Measurements from ENCODE around the gene TYK2.

TYK2 gene

DNA sequence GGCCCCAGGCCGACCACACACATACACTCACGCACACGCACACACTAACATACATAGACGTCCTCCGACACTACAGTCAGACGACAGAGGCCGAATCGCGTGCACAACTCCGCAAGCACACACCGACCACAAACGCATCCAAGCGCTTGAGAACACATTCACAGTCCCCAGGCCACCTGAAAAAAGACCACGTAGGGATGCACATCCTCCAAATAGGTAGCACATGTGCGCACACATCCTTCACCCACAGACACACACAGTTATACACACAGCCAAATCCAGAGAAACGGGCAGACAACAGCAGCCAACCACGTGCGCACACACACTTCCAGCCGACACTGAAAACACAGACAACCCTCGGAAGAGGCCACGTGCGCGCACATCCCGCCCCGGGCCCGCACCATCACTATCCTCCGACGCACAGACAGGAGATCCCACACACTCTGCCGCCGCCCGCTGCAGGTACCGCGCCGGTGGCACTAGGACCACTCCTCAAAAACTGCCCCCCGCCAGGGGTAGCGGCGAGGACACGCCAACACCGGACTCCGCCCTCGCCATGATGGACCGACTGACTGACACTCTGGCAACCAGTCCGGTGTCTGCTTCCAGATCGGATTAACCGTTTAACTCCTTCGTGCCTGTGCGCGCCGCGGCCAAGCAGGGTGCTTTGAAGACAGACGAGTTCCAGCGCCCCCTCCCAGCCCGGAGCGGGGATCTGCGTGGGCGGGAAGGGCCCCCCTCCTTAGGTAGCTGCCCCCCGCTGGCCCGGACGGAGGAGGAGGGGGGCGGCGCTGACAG, 39.5 kb upstream of the TYK2 start:
- Histone ChIP-seq H3K4me3 (ENCODE audit: low read length) (peak overlapping the region; percentile 63), H3K9ac (ENCODE audit: low read length) (no peak overlapping the region; the same call in 1 of the 2 replicates), H3K27me3 (ENCODE audit: low read depth, low read length) (peaks cover 56% of the 10 kb centered on the region), H2AFZ (ENCODE audit: low read depth, low read length) (no peak overlapping the region), H3K9me3 (ENCODE audit: insufficient read depth, low read length) (no peaks in the 10 kb centered on the region), H4K20me1 (ENCODE audit: insufficient read depth, low read length) (no peaks in the 10 kb centered on the region), H3K4me1 (ENCODE audit: low read length) (peaks cover 37% of the 10 kb centered on the region), H3K79me2 (ENCODE audit: low read length) (no peaks in the 10 kb centered on the region), H3K27ac (ENCODE audit: low read length) (no peak overlapping the region), H3K36me3 (replicated peaks; ENCODE audit: low read depth, low read length) (no peaks in the 10 kb centered on the region), H3K4me2 (ENCODE audit: low read length) (peak overlapping the region; percentile 59)
- TF ChIP-seq CTCF (IDR thresholded peaks at IDR 0.05; ENCODE audit: low read depth, low read length) (no peak), EZH2phosphoT487 (IDR thresholded peaks at IDR 0.05; ENCODE audit: low read depth) (0 out of 2 replicates have a peak, but pooled peaks have one; percentile 31)

DNA sequence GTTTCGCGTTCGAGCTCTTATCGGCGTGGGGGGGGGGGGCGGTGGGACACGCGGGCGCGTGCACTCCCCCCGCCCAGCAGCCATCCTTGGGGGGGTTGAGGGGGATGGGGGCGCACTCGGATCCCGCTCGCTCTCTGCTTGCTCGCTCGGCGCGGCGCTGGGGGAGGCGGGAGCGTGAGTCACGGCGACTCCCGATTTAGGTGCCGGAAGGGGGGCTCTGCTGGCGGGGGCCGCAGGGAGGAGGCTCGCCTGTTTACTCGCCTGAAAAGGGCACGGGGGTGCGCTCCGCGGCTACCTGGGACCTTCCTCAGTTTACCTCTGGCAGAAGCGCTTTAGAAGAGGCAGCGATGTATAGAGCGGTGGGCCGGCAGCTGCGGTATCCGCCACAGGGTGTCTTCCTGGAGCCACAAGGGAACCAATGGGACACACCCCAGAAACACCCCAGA, 38.9 kb upstream of the TYK2 start:
- Histone ChIP-seq H3K9me3 (ENCODE audit: insufficient read depth, low read length) (no peaks in the 10 kb centered on the region), H3K4me1 (ENCODE audit: low read length) (peaks cover 34% of the 10 kb centered on the region), H3K9ac (ENCODE audit: low read length) (peak overlapping the region; percentile 12; the same call in 1 of the 2 replicates), H3K4me3 (ENCODE audit: low read length) (peak overlapping the region; percentile 63), H3K27ac (ENCODE audit: low read length) (no peak overlapping the region), H2AFZ (ENCODE audit: low read depth, low read length) (no peak overlapping the region), H4K20me1 (ENCODE audit: insufficient read depth, low read length) (no peaks in the 10 kb centered on the region), H3K79me2 (ENCODE audit: low read length) (no peaks in the 10 kb centered on the region), H3K4me2 (ENCODE audit: low read length) (peak overlapping the region; percentile 59), H3K27me3 (ENCODE audit: low read depth, low read length) (peaks cover 56% of the 10 kb centered on the region), H3K36me3 (replicated peaks; ENCODE audit: low read depth, low read length) (no peaks in the 10 kb centered on the region)
- TF ChIP-seq EZH2phosphoT487 (IDR thresholded peaks at IDR 0.05; ENCODE audit: low read depth) (no peak), CTCF (IDR thresholded peaks at IDR 0.05; ENCODE audit: low read depth, low read length) (no peak)

DNA sequence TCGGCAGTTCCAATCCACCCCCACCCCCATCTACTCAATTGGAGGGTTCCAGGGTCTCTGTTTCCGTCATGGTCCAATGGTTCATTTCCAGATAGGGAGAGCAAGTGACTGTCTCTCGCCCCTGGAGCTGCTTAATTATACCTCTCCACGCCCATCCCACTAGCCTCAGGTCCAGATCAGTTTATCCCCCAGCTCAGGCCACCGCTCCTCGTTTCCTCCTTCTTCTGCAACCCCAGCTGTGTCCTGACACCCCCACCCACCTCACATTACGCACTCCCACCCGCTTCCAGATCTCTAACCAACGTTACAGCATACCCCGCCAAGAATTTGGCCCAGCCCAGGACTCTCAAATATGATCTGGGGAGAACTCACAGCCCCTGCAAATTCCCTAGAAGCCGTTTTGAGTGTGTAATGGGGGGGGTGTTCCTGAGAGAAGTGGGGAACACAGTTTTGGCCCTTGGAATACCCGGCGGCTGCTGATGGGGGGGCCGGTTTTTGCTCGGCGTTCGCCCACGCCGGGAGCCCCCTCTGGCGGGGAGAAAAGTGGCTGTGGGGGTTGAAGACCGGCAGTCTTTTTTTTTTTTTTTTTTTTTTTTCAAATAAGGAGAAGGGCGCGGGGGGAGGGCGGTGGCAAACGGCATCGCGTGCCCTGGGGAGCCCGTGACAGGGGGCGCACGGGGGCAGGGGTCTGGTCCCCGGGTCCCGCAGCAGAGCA, 38.3 kb upstream of the TYK2 start:
- no peaks in the 10 kb centered on the region for H3K9me3 ChIP-seq (ENCODE audit: insufficient read depth, low read length)
- H3K4me3 ChIP-seq (ENCODE audit: low read length), result peak overlapping the region; percentile 63
- no peak overlapping the region for H2AFZ ChIP-seq (ENCODE audit: low read depth, low read length)
- no peaks in the 10 kb centered on the region for H3K79me2 ChIP-seq (ENCODE audit: low read length)
- TF ChIP-seq CTCF (IDR thresholded peaks at IDR 0.05; ENCODE audit: low read depth, low read length) (peak; percentile 16; the same call in 1 of the 2 replicates), EZH2phosphoT487 (IDR thresholded peaks at IDR 0.05; ENCODE audit: low read depth) (no peak)
- no peaks in the 10 kb centered on the region for H4K20me1 ChIP-seq (ENCODE audit: insufficient read depth, low read length)
- H3K4me2 ChIP-seq (ENCODE audit: low read length), result peak overlapping the region; percentile 59
- peaks cover 52% of the 10 kb centered on the region for H3K27me3 ChIP-seq (ENCODE audit: low read depth, low read length)
- no peaks in the 10 kb centered on the region for H3K36me3 ChIP-seq (replicated peaks; ENCODE audit: low read depth, low read length)
- peak overlapping the region; percentile 12; the same call in 1 of the 2 replicates for H3K9ac ChIP-seq (ENCODE audit: low read length)
- no peak overlapping the region for H3K27ac ChIP-seq (ENCODE audit: low read length)
- peaks cover 30% of the 10 kb centered on the region for H3K4me1 ChIP-seq (ENCODE audit: low read length)

GRCh38 chr19:10418235-10418484, 37.8 kb upstream of the TYK2 start:
- Histone ChIP-seq H3K79me2 (ENCODE audit: low read length) (no peaks in the 10 kb centered on the region), H3K27ac (ENCODE audit: low read length) (no peak overlapping the region), H2AFZ (ENCODE audit: low read depth, low read length) (no peak overlapping the region), H3K36me3 (replicated peaks; ENCODE audit: low read depth, low read length) (no peaks in the 10 kb centered on the region), H3K27me3 (ENCODE audit: low read depth, low read length) (peaks cover 48% of the 10 kb centered on the region), H3K4me1 (ENCODE audit: low read length) (peaks cover 29% of the 10 kb centered on the region), H4K20me1 (ENCODE audit: insufficient read depth, low read length) (no peaks in the 10 kb centered on the region), H3K4me3 (ENCODE audit: low read length) (no peak overlapping the region), H3K9me3 (ENCODE audit: insufficient read depth, low read length) (no peaks in the 10 kb centered on the region), H3K4me2 (ENCODE audit: low read length) (0 out of 2 replicates have a peak overlapping the region, but pooled peaks have one; percentile 59), H3K9ac (ENCODE audit: low read length) (no peak overlapping the region)
- TF ChIP-seq EZH2phosphoT487 (IDR thresholded peaks at IDR 0.05; ENCODE audit: low read depth) (no peak), CTCF (IDR thresholded peaks at IDR 0.05; ENCODE audit: low read depth, low read length) (no peak)
